GM12878 (cell line): ENCODE results near the gene MRPS5. TPM values are rescaled to one million over a fixed set of nuclear protein-coding genes. Genes with fewer than 3 reads are reported as not detected.

Source experiments
- ATAC-seq: fragments of 200-7000 bp; cut with Tn5 transposase; 3 replicates; pipeline ENCODE4 v1.9.1; 2020; ENCODE audit warnings: mild to moderate bottlenecking, moderate library complexity
- BruUV-seq: library from RNA; stranded (reverse); fragments of 400-500 nt; replicated peaks from 2 replicates; lab custom pipeline; 2021; lab: Mats Ljungman, UMichigan
- CTCF ChIA-PET: fragments of 300-600 bp; sonication (Branson Sonifier 250); formaldehyde crosslinking; extraction: SDS; loops from one replicate; lab custom pipeline; 2021; ENCODE audit warnings: inconsistent platforms; lab: Yijun Ruan, JAX
- POLR2A ChIA-PET: fragments of 350-600 bp; formaldehyde crosslinking; extraction: SDS; loops from one replicate; lab custom pipeline; 2021; ENCODE audit warnings: inconsistent platforms; lab: Charles Lee
- RAD21 ChIA-PET: fragments of 300-600 bp; sonication (Branson Sonifier 250); formaldehyde crosslinking; loops from one replicate; lab custom pipeline; 2023; ENCODE audit warnings: antibody characterized with exemption; ENCODE audit not compliant: unreplicated experiment; lab: Charles Lee
- SMC1A ChIA-PET: fragments of 300-600 bp; sonication (Branson Sonifier 250); formaldehyde crosslinking; loops from one replicate; lab custom pipeline; 2023; ENCODE audit not compliant: unreplicated experiment, uncharacterized antibody; lab: Charles Lee
- DNase-seq: peaks from one replicate; pipeline ENCODE4 v3.0.0-alpha.2; 2011; ENCODE audit warnings: low read depth, low spot score
- FAIRE-seq: peaks from 3 replicates; lab custom pipeline; 2011; peaks lifted over from hg19 to GRCh38; lab: Jason Lieb, UNC
- H2AFZ ChIP-seq: 2 replicates; pipeline ENCODE4 v1.6.0; 2011; ENCODE audit warnings: low read depth, low read length, control low read depth; ENCODE audit not compliant: control insufficient read depth
- H3K27ac ChIP-seq: 2 replicates; pipeline ENCODE4 v1.5.1; 2011; ENCODE audit warnings: control low read depth; ENCODE audit not compliant: control insufficient read depth, insufficient read depth
- H3K27me3 ChIP-seq, 2 experiments: replicated peaks in 1 of 2; 2 replicates each; pipeline versions ENCODE4 v1.6.0 to v1.6.1; 2011; ENCODE audit warnings: low read length in 1 of 2; ENCODE audit not compliant: control insufficient read depth in 2 of 2, insufficient read depth in 2 of 2
- H3K36me3 ChIP-seq, 2 experiments: 2 replicates each; pipeline ENCODE4 v1.5.1; 2011; ENCODE audit warnings: low read length in 1 of 2; ENCODE audit not compliant: control insufficient read depth in 2 of 2, insufficient read depth in 2 of 2
- H3K4me1 ChIP-seq: 2 replicates; pipeline ENCODE4 v1.6.1; 2011; ENCODE audit warnings: mild to moderate bottlenecking, low read length, moderate library complexity, mixed read lengths; ENCODE audit not compliant: control insufficient read depth, insufficient read depth
- H3K4me2 ChIP-seq: 2 replicates; pipeline ENCODE4 v1.6.0; 2011; ENCODE audit warnings: control low read depth; ENCODE audit not compliant: control insufficient read depth, insufficient read depth
- H3K4me3 ChIP-seq: fragments of 200-600 bp; sonication (generic); 2 replicates; pipeline ENCODE4 v1.5.1; 2016
- H3K79me2 ChIP-seq: 2 replicates; pipeline ENCODE4 v1.6.0; 2011; ENCODE audit warnings: low read length; ENCODE audit not compliant: control insufficient read depth, insufficient read depth
- H3K9ac ChIP-seq: 2 replicates; pipeline ENCODE4 v1.8.0; 2011; ENCODE audit warnings: low read length, control low read depth, mixed read lengths; ENCODE audit not compliant: control insufficient read depth, insufficient read depth
- H3K9me3 ChIP-seq: replicated peaks from 3 replicates; pipeline ENCODE4 v1.5.1; 2011; ENCODE audit warnings: mild to moderate bottlenecking, low read length; ENCODE audit not compliant: control insufficient read depth, insufficient read depth
- H4K20me1 ChIP-seq: 2 replicates; pipeline ENCODE4 v1.6.0; 2011; ENCODE audit not compliant: control insufficient read depth, insufficient read depth
- CHD1 ChIP-seq: IDR thresholded peaks from 2 replicates; pipeline ENCODE4 v1.6.1; 2012; ENCODE audit warnings: low read depth, low read length, improper control_type of control experiment
- CTCF ChIP-seq, 3 experiments: IDR thresholded peaks in 2 of 3; conservative IDR thresholded peaks in 1 of 3; 2 replicates each; pipeline ENCODE4 v1.5.1; 2011; ENCODE audit warnings: low read depth in 3 of 3, low read length in 3 of 3, mild to moderate bottlenecking in 3 of 3, control low read depth in 2 of 3, moderate library complexity in 2 of 3, inconsistent platforms in 1 of 3, mixed read lengths in 1 of 3; ENCODE audit not compliant: control insufficient read depth in 2 of 3, insufficient read depth in 1 of 3; ENCODE audit errors: extremely low read depth in 1 of 3
- NR2F1 ChIP-seq: fragments of 450-650 bp; conservative IDR thresholded peaks from 2 replicates; pipeline ENCODE4 v1.6.1; 2017; ENCODE audit warnings: mild to moderate bottlenecking
- WGBS: methylation state at CpG from one replicate; pipeline ENCODE4 v1.1.6; 2016; ENCODE audit warnings: low lambda C conversion rate; ENCODE audit not compliant: insufficient replicate concordance, insufficient coverage; ENCODE audit errors: missing lambda C conversion rate; 5-methylcytosine and 5-hydroxymethylcytosine counted together
- in situ Hi-C: fragments of 300-500 bp; cut with MboI; formaldehyde crosslinking; loops from 9 replicates; pipeline ENCODE4 v1.14.3; 2018; ENCODE audit warnings: mixed read lengths
- intact Hi-C: fragments of 100-400 bp; cut with micrococcal nuclease; formaldehyde crosslinking; loops from one replicate; pipeline ENCODE4 v1.14.2; 2022; ENCODE audit not compliant: unreplicated experiment
- polyA plus RNA-seq, 11 experiments: library from polyadenylated mRNA; depleted of rRNA in 4 of 11; unstranded in 6 of 11; stranded (reverse) in 5 of 11; fragments of >200 nt; fragmentation: Nextera tagmentation in 4 of 11; fragmentation: Illumina TruSeq in 1 of 11; extraction: Ambion mirVana in 4 of 11; extraction: Trizol in 1 of 11; gene quantifications; 1 replicate in 1 of 11; 2 replicates in 10 of 11; pipeline versions ENCODE4 v1.2.1 to v1.2.3, GENCODE V29; 2011 to 2016; ENCODE audit warnings: inconsistent platforms in 2 of 11, missing spikeins in 2 of 11, low read depth in 1 of 11
- total RNA-seq, 4 experiments: library from RNA; depleted of rRNA in 3 of 4; stranded (reverse); fragments of >200 nt in 3 of 4; fragmentation: Illumina TruSeq in 1 of 4; extraction: Trizol in 1 of 4; gene quantifications; 2 replicates each; pipeline versions ENCODE4 v1.2.1 to v1.2.3, GENCODE V29; 2013 to 2021

Gene MRPS5
- total and polyA plus RNA-seq, 10 of the 15 experiments (the other 5 are each of a cell fraction or from before 2014, with no cell fraction given): 54.8 to 93.0 (median 76.3) TPM

DNA sequence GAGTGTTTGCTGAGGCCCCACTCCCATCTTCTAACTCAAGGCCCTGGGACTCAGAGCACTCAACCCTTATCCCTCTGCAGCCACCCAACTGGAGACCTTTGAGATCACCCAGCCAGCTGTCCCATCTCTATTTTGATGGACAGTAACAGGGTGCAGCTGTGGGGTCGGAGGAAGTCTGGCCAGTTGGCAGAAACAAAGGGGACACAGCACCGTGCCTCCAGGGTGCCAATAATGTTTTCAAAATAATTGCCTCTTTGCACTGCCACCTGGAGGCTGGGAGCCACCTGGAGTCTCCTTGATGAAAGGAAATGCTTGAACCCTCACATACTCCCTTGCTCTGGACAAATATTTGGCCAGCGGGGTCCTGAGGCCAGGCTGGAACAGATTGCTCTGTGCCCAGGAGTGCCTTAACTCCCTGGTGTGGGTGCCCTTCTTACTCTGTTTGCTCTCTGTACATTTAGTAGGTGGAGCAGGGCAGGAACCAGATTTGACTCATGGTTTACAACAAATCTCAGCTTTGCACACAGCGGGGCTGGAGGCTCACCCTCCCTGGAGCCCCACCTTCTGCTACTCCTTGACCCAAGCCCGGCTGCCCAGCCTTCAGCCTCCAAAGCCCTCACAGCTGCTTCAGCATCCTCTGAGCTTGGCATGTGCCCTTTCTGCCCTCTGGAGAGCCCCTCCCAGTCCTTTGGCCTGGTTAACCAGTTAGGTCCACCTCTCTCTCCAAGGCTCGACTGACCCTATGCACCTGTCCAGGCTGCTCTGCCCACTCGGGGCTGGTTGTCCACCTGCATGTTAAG lies 78.9 kb downstream of the MRPS5 start:
- POLR2A ChIA-PET: interaction anchor here (0.8 to 2.4 kb wide), 7 partner anchors 11 to 34 kb away, joined by 3 to 15 read pairs (median 6); partner anchors contain the start of gene MAL

More for the DNA sequence above, 78.9 kb downstream of the MRPS5 start:
- Histone ChIP-seq H3K4me3 (no peak overlapping the region), H3K9me3 (no peaks in the 10 kb centered on the region), H3K27me3 (no peaks in the 10 kb centered on the region)
- TF ChIP-seq NR2F1: 0 out of 2 replicates have a peak, but pooled peaks have one; percentile 31
- TF ChIP-seq CHD1: no peak
- TF ChIP-seq CTCF (IDR thresholded peaks at IDR 0.05 in 2 of 3, conservative IDR thresholded peaks at IDR 0.05 in 1 of 3; ENCODE audit: control insufficient read depth in 2 of 3, extremely low read depth in 1 of 3, insufficient read depth in 1 of 3, low read depth in 3 of 3, low read length in 3 of 3): 0 out of 6 replicates have a peak, but pooled peaks of 1 of the 3 experiments have one; percentile 12
- TF ChIP-seq, all 136 proteins: peak for 2
- H3K4me2 ChIP-seq: no peak overlapping the region
- ChIA-PET SMC1A (interaction anchor here (0.6 to 4.6 kb wide), 12 partner anchors 8 to 36 kb away, joined by 3 to 44 read pairs (median 8); no protein-coding TSS in a partner anchor), CTCF (interaction anchor here (0.7 to 5.2 kb wide), 15 partner anchors 8 to 73 kb away, joined by 3 to 58 read pairs (median 5); partner anchors contain the start of gene MAL), RAD21 (interaction anchor here (0.9 to 4.9 kb wide), 10 partner anchors 8 to 56 kb away, joined by 4 to 61 read pairs (median 6); partner anchors contain the start of gene MAL)
- H3K79me2 ChIP-seq: no peaks in the 10 kb centered on the region
- BruUV-seq: no TSS peak
- H3K27ac ChIP-seq: peak overlapping the region; percentile 55; the same call in 1 of the 2 replicates
- H3K36me3 ChIP-seq: no peaks in the 10 kb centered on the region
- intact Hi-C loops: loop anchor here (5.0 kb wide), 1 partner anchor 35 kb away; no protein-coding TSS in a partner anchor
- peaks cover 41% of the 10 kb centered on the region for H3K4me1 ChIP-seq
- no peaks in the 10 kb centered on the region for H4K20me1 ChIP-seq
- no peak overlapping the region for H2AFZ ChIP-seq
- DNase-seq (no peak), FAIRE-seq (no peak), ATAC-seq (peak; percentile 51)
- in situ Hi-C loops: no loop called here
- 24% methylated on average over 7 of the region's 7 CpGs for WGBS
- no peak overlapping the region for H3K9ac ChIP-seq
